Activated naive CD8-positive, alpha-beta T cell treated with anti-CD3 and anti-CD28 coated beads, Interleukin-2, amount 50 U/mL, for 16 hours (primary cell): ENCODE data around the gene EPHA4.

Source experiments
- DNase-seq: peaks from one replicate; pipeline ENCODE4 v3.0.0-alpha.2; 2020; ENCODE audit warnings: low read depth, low spot score

The EPHA4 gene

DNA sequence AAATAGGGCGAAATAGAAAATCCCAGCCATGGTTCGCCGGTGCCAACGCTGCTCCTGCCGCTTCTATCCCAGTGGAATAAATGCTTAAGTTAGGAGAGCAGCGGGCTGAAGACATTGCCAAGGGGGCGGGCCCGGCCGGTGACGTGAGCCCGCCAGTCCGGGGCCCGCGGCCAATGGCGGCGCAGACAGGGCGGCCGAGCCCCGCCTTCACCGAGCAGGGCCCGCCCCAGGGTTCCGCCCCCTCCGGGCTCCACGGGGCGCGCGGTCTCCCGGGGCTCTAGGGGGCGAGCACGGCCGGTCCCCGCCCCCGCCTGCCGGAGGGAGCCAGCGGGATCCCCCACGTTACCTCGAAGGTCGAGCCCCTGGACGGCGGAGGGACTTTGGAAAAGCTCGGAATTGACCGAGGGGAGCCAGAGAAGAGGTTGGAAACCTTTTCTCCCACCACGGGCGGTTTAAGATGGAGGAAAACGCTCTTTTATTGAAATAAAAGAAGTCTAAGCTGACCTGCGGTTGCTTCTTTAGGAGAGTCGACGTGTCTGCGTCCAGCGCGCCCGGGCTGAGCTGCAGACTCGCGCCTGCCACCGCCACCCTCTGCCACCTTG is at the start of gene EPHA4:
Gene EPHA4, minus strand, starts transcription at position 86 of the 602 bp plus-strand sequence. Its CDS starts 56 bp downstream, at position 30.
- peak; percentile 37 for DNase-seq

DNA sequence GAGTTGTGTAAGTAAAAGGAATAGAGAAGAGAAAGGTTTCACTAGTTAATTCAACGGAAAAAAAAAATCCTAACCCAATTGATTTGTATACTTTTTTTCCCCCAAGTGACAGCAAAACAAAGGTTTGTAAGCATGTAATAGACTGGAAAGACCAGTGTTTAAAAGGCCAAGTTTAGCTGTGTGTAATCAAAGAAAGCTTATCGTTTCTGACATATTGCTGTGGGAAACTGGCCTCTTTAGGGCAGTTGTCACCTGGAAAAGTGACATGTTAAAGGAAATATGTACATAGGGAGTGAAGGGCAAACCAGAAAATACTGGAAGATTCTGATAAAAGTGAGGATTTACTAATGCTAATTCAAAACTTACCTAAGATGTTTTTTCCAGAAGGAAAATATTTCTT is 45.9 kb upstream of the EPHA4 start:
- DNase-seq: no peak

DNA sequence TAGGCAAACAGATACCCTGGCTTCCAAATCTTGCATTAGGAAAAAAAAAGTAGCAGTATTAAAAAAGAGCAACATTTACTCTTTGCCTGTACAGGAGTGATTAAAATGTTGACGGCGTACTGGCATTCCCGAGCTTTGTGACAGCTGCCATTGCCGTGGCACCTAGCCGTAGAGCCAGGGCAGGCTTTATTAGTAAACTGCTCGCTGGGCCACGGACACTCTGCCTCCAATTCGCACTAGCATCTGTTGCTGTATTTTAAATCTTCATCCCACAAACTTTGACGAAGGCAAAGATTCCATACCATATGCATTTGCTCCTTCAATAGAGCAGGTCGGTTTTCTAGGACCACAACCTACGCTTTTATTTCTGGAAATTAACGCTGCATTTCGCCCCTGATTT is 44.5 kb upstream of the EPHA4 start:
- DNase-seq: no peak

DNA sequence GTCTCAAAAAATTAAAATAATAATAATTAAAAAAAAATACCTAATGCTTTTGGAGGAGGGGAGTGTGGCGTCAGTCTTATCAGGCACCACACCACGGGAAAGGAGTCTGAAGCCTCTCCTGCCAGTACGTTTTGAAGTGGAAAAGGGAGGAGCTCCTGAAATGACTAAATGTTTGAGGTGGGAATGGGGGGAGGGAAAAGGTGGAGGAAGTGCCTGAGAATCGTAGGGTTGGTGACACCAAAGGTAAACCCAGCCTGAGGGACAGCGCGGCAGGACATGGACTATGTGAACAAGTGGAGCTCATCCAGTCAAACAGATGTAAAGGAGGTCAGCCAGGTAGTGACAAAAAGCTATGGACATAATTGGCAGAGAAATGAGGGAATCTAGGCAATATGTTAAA is 42.2 kb upstream of the EPHA4 start:
- no peak for DNase-seq

DNA sequence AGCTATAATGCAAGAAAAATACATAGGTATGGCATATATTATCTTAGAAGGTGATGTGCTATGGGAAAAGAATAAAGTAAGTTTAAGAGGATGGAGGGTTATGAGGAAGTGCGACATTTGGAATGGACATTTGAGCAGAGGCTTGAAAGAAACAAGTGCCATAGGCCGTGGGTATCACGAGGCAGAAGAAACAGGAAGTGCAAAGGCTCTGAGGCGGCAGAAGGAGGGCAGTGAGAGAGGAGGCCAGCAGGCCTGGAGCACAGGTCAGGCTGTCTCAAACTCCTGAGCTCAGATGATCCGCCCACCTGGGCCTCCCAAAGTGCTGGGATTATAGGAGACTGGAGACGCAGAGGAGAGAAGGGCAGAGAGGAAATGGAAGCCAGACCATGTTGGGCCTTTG is 40.7 kb upstream of the EPHA4 start:
- DNase-seq: no peak

DNA sequence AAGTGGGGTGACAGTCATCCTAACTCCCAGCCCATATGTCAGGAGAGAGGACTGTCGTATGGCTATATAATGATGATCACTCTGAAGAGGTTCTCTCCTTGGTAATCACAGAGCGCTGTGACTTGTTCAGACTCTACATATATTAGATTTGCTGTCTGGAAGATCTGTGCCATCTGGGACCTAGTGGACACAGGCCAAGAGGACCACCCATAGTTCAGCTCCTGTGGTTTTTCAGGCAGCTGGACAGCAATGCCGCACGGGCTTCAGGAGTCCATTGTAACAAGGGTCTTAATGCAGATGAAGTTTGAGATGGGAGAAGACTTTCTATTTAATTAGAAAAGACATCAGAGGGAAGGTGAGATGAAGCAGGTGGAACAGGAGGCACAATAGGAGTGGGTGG is 40.1 kb upstream of the EPHA4 start:
- DNase-seq: no peak

DNA sequence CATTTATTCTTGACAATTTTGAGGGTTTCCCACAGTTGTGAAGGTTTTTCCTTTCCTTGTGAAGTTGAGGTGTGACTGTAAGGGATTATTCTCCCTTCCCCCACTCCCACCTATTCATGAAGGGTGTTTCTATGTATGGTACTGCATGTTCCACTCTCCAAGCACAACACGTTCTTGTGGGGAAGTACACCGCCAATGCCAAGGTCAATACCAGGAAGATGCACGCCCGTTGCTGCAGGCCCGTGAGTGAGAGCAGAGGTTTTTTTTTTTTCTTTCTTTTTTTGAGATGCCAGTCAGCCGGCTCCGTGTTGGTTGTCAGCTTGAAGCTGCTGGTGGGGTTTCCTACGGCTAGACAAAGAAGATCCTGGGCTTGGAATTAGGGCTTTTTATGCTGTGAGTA is 38.6 kb upstream of the EPHA4 start:
- no peak for DNase-seq

DNA sequence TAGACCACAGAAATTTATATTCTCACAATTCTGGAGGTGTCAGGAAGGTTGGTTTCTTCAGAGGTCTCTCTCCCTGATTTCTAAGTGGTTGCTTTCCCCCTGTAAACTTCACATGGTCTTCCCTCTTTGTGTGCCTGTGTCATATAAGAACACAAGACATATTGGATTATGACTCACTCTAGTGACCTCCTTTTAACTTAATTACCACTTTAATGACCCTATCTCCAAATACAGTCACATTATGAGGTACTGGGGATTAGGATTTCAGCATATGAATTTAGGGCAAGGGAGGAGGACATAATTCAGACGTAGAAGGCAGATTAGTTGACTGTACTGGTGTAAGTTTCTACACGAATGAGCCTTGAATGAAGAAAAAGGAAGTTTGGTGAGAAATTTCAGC is 38.2 kb upstream of the EPHA4 start:
- no peak for DNase-seq

DNA sequence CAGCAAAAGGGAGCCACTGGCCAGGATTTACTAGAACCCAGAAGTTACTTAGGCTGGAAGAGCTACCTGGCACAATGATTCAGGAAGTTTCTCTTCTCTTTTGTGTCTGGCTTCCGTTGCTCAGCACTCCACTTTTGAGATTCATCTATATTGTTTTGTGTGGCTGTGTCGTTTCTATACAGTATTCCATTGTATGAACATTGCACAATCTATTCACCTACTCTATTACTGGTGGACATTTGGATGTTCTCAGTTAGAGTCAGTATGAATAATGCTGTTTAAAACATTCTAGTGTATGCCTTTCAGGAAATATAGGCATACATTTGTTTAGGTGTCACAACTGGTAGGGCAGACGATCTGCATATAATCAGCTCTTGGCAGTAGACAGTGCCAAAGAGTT is 36.3 kb upstream of the EPHA4 start:
- no peak for DNase-seq

DNA sequence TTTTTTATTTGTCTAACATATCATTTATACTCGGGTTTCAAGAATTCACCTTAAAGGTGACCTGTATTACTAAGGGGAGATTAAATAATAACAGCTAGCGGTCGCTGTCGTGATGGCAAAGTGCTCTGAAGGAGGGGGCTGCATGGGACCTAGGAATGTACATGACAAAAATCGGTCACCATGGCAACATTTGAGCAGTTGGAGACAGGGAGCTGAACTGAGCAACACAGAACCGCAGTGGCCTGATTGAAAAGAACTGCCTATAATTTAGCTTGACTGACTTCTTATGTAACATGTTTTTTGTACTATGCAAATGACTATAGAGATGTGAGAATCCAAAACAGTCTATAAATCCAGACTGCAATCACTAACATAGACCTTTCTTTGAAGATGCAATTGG is 34.3 kb upstream of the EPHA4 start:
- no peak for DNase-seq

DNA sequence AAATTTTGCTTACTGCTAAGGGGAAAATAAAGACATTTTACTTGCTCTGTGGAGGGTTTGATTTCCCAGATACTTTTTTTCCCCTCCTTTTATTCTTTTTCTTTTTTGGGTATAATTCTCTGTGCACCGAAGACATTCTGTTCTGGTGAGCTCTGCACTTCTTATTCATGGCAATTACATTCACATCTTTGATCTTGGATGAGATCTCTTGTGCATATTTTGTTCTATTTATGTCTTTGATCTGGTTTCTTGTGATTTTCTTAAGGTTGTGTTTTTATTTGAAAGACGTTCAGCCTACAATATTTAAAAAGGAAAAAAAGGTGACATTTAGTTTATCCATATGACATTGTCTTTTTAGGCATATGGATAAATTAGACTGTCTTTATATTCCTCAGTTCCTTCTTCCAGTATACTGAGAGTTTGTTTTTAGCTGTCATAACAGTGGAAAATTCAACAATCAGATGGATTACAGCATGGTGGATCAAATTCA is 33.7 kb upstream of the EPHA4 start:
- no peak for DNase-seq

DNA sequence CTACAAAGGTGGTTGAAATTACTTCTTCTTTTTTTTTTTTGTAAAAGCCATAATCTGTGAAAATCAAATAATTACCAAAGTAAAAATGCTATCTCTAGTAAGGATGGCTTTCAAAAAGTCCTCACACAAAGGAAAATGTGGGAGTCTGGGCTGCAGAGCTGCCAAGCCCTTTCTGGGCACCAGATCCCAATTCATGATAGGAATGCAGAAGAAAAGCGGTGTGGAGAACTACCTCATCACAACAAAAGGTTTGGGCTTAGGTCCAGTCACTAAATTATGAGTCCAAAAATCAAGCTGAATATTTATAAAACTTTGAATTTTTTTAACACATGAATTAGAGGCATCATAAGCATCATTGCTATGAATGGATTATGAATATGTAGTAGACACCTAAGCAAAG is 30.8 kb upstream of the EPHA4 start:
- DNase-seq: no peak

DNA sequence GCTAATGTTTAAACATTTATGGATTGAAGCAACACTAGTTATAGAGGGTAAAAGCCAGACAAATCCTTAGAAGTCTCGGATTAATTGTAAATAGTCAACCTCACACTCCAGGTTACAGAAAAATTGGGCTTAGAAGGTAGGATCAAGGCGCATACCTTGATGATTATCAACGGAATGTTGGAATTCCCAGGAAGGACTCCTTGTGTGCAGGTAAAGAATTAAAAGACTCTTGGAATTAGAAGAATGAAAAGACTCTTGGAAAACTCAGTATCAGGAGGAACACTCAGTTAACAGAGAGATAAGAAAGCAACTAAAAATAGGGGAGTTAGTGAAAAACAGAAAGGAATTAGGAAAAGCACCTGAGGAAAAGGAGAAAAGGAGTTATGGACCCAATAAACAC is 29.3 kb upstream of the EPHA4 start:
- no peak for DNase-seq

DNA sequence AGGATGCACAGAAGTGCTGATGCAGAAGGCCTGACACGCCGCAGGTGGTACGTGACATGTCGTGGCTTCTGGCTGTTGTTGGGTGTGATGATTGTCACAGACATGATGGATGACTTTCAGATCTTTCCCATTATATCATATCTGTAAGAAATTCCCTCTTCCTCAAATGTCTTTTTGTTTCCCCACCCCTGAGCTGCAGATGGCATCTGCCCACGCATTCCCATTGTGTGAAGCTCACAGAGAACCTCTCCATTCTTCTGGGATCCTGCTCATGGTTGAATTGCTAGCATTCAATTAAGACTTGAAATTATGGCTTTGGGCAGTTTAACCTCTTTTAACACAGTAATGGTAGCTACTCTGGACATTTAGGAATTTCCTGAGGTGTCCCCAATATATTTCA is 28.3 kb upstream of the EPHA4 start:
- no peak for DNase-seq

DNA sequence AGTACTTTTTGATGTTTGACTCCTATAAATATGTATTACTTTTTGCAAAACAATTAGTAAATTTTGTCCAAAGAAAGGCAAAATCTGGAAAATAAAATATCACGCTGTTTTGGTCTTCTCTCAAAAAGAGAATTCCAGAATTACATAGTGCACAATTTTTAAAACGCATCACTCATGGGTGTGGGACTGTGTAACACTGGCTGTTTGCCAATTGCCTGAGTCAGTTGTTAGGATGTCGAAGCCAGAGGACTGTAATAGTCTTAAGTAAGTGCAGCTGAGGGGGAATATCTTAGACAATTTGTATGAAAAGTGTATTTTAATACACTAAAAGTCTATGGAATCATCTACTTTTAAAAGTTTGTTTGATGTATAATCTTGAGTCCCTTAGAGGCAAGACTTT is 24.1 kb upstream of the EPHA4 start:
- no peak for DNase-seq

DNA sequence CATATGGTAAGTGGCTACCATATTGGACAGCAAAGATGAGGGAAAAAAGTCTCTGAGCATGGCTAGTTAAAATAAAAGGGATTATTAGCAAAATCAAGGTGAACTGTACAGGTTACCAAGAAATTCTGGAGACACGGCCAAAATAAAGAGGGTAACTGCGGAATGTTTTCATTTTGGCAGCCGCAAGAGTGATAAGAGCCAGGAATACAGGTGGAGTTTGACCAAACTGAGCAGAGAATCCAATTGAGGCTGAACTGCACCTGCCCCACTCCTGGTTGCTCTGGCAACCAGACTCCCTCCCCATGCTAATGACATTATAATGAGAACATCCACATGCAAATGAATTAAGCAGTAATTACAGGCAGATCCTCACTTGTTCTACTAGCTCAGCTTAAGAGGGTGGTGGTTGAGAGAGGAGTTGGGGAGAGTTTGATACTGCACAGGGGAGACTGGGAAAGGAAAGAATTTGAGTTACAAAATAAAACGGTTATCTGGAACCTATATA is 18.8 kb upstream of the EPHA4 start:
- no peak for DNase-seq

DNA sequence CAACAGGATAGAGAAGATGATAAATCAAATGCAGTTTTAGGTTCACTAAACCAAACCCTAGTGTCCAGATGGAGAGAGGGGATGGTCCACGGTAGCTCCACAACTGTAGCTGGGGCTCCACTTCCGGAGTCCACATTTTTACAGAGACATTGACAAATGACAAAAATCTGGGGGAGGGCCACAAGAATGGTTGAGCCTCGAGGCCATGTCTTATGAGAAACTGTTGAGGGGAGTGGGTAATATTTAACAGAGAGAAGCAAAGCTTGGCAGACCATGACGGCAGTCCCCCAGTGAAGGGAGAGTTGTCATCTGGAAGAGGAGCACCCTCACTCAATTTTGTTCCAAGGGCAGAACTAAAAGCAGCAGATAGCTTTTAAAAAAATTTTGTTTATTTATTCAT is 17.6 kb upstream of the EPHA4 start:
- DNase-seq: no peak

DNA sequence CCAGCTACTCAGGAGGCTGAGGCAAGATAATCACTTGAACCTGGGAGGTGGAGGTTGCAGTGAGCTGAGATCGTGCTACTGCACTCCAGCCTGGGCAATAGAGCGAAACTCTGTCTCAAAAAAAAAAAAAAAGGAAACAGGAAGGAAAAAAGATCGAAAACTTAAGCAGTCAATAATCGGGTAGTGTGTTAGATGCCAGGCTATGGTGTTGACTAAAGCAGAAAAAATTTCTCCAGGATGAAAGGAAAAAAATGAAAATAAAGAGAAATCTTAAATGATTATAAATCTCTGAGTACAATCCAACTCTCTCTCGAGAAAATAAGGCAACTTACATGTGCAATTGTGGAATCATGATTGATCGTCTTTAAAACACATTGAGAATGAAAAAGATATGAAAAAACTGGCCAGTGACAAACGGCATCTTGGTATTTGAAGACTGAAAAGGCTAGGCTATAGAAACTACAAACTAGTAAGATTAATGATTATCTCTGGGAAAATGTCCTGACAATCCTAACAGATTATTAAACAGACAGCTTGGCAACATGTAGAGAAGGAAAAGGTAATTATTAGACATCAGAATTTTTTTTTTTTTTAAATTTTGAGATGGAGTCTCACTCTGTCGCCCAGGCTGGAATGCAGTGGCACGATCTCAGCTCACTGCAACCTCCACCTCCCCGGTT is 16.3 kb upstream of the EPHA4 start:
- DNase-seq: no peak

DNA sequence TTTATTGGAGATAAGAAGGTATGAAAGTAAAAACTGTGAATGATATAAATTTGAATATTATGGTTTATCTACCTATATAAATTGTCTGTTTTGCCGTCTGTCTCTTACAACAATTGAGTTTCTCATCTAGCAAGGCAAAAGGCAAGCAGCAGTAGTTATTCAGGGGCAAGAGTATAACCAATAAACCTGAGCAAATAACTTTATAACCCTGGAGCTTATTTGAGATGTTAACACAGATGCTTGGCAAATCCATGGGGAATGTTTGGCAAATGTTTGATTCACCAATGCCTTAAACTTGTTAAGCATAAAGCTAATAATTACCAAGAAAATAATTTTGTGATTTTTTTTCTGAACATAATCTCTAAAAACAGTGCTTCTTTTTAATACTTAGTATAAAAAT is 9.9 kb upstream of the EPHA4 start:
- no peak for DNase-seq

DNA sequence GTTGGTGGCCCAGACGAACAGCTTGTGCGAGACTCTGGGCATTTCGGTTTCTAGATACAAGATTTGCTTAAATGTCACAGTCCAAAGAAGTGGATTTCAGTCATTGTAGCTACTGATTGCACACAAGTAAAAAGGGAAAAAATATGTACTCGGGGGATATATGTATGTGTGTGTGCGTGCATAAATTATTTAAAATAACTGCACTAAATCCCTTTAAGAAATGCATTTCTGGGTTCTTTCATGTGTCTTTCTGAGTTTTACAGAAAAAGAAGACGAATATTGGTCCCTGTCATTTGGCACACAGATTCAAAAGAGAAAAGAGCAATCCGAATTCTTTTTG is 2.1 kb upstream of the EPHA4 start:
- DNase-seq: no peak

DNA sequence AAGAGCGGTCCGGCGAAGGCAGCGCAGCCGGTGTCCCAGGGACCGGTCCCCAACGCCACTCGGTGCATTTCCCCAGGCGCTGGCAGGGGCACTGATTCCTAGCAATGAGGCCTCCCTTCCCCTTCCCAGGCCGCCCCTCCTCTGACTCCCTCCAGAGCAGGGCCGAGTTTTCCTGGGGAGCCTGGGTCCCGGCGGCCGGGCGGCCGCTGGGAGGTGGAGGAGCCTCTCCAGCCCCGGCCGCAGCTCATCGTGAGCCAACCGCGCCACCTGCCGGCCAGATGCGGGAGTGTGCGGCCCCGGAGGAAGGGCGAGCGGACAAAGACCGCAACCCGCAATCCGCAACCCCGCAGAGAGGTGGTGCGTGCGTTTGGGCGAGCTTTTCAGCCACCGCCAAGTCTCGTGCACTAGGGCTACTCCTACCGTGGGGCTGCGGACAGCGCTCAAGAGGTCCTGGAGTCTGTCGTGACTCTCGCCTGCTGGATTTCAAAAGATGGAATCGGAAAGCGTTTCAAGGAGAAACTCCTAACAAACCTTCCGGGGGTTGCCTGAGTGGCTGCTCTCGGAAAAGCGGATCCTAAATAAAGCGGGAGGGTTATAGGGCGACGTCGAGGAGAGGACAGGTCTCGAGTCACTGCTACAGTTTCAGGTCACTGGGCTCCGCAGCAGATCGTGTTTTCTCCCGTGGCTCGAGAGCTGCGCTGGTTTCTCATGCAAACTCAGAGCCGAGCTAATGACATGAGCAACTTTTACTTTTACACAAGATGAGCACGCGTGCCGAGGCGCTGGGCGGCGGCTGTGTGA is 1.5 kb upstream of the EPHA4 start:
- peak; percentile 45 for DNase-seq

DNA sequence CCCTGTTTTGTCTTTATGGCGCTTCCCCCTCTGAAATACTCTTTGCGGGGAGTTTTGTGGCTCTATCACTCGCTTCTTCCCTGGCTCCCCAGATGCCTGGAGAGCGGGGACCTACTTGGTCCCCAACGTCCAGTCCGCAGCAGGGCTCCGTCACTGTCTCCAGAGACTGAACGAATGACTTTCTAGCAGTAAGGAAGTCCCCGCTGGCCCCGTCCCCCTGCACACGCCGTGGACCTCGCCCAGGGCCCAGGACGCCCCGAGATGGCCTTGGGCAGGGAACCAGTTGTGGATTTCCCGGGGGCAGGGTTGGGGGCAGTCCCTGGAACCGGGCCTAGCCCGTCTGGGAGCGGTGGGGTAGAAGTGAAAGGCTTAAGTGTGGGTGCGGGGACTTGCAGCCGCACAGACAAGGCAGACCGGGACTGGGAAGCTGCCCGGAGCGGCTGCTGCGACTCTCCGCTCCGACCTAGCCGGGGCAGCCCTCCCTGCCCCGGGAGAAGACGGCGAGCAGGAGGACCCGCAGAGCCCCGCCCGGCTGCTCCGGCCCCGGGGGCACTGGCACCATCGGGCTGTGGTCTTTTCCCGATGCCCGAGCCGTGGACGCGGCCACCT is 821 bp upstream of the EPHA4 start:
- DNase-seq: no peak
